Kidney epithelial cell (primary cell): ENCODE data around the gene SEC11A. TPM values are rescaled to one million over a fixed set of nuclear protein-coding genes. Genes with fewer than 3 reads are reported as not detected.
A peak's percentile ranks its signal among the peaks of the same experiment; 100 is the strongest.

Source experiments
- DNase-seq: peaks from one replicate; pipeline ENCODE4 v3.0.0-alpha.2; 2010; ENCODE audit warnings: low read depth
- H3K27me3 ChIP-seq: 2 replicates; pipeline ENCODE4 v1.6.0; 2011; ENCODE audit warnings: low read length; ENCODE audit not compliant: control insufficient read depth, insufficient read depth
- H3K36me3 ChIP-seq: 2 replicates; pipeline ENCODE4 v1.5.1; 2011; ENCODE audit warnings: low read length; ENCODE audit not compliant: control insufficient read depth, insufficient read depth
- H3K4me3 ChIP-seq: 2 replicates; pipeline ENCODE4 v1.5.1; 2011; ENCODE audit warnings: low read depth, mild to moderate bottlenecking, control low read depth, low read length
- CTCF ChIP-seq: IDR thresholded peaks from 2 replicates; pipeline ENCODE4 v1.5.1; 2011; ENCODE audit warnings: mild to moderate bottlenecking, moderate library complexity, low read length, control low read depth, inconsistent platforms; ENCODE audit not compliant: insufficient read depth, poor library complexity, severe bottlenecking
- total RNA-seq: library from RNA; depleted of rRNA; stranded (reverse); fragments of >200 nt; gene quantifications from 2 replicates; pipeline ENCODE4 v1.2.3, GENCODE V29; 2015

SEC11A gene
- total RNA-seq, 1 donor from 2014 or later = 213 TPM

- no peaks in the 10 kb centered on the region for H3K27me3 ChIP-seq
- DNase-seq = no peak
- no peaks in the 10 kb centered on the region for H3K36me3 ChIP-seq
- H3K4me3 ChIP-seq = no peak overlapping the region
- peak; percentile 18 for TF ChIP-seq CTCF
Measured at GRCh38 chr15:84638103-84638502, 77.8 kb downstream of the SEC11A start.

DNA sequence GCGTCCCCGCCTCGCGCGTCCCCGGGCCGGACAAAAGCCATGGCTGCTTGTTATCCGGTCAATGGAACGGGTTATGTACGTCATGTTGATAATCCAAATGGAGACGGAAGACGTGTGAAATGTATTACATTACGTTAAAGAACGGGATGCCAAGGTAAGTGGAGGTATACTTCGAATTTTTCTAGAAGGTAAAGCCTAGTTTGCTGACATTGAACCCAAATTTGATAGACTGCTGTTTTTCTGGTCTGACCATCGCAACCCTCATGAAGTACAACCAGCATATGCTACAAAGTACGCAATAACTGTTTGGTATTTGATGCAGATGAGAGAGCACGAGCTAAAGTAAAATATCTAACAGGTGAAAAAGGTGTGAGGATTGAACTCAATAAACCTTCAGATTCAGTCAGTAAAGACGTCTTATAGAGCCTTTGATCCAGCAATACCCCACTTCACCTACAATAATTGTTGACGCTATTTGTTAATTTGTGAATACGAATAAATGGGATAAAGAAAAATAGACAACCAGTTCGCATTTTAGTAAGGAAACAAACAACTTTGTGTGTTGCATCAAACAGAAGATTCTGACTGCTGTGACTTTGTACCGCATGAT is 81.6 kb downstream of the SEC11A start:
- Histone ChIP-seq H3K36me3 (no peaks in the 10 kb centered on the region), H3K27me3 (no peaks in the 10 kb centered on the region), H3K4me3 (peak overlapping the region; percentile 55)
- TF ChIP-seq CTCF = no peak
- no peak for DNase-seq

GRCh38 chr15:84633311-84634227 is 82.4 kb downstream of the SEC11A start:
- DNase-seq = no peak
- no peak for TF ChIP-seq CTCF
- Histone ChIP-seq H3K27me3 (no peaks in the 10 kb centered on the region), H3K36me3 (no peaks in the 10 kb centered on the region), H3K4me3 (peak overlapping the region; percentile 55)

GRCh38 chr15:84631706-84632272 is 84.2 kb downstream of the SEC11A start:
- DNase-seq = no peak
- TF ChIP-seq CTCF = no peak
- no peaks in the 10 kb centered on the region for H3K36me3 ChIP-seq
- peak overlapping the region; percentile 41 for H3K4me3 ChIP-seq
- no peaks in the 10 kb centered on the region for H3K27me3 ChIP-seq

- H3K4me3 ChIP-seq = no peak overlapping the region
- DNase-seq = no peak
- H3K27me3 ChIP-seq = no peaks in the 10 kb centered on the region
- no peak for TF ChIP-seq CTCF
- no peaks in the 10 kb centered on the region for H3K36me3 ChIP-seq
Measured at GRCh38 chr15:84629033-84629432, 86.9 kb downstream of the SEC11A start.
